HEK293 (cell line): ENCODE data around the gene ZFHX3.

Experiments
- BCL11A ChIP-seq: fragments of 450-650 bp; formaldehyde crosslinking; IDR thresholded peaks from 2 replicates; pipeline ENCODE4 v1.5.1; 2016; ENCODE audit warnings: low read depth, missing biosample characterization, missing genetic modification characterization
- WT1 ChIP-seq: fragments of 450-650 bp; formaldehyde crosslinking; IDR thresholded peaks from 2 replicates; pipeline ENCODE4 v1.5.1; 2016; ENCODE audit warnings: missing biosample characterization, missing genetic modification characterization
- ZNF184 ChIP-seq: fragments of 450-650 bp; IDR thresholded peaks from 2 replicates; pipeline ENCODE4 v1.5.1; 2018; ENCODE audit warnings: missing biosample characterization, mild to moderate bottlenecking, missing genetic modification characterization
- ZXDB ChIP-seq: fragments of 450-650 bp; formaldehyde crosslinking; IDR thresholded peaks from 2 replicates; pipeline ENCODE4 v1.5.1; 2016; ENCODE audit warnings: missing biosample characterization, missing genetic modification characterization
- TF ChIP-seq, protein P1 (sequence below): fragments of 450-650 bp; formaldehyde crosslinking; IDR thresholded peaks from 2 replicates; pipeline ENCODE4 v1.5.1; 2016; ENCODE audit warnings: missing biosample characterization, missing genetic modification characterization
- TF ChIP-seq, protein P2 (sequence below): fragments of 450-650 bp; formaldehyde crosslinking; IDR thresholded peaks from 2 replicates; pipeline ENCODE4 v1.5.1; 2016; ENCODE audit warnings: missing biosample characterization, missing genetic modification characterization
- TF ChIP-seq, protein P3 (sequence below): fragments of 450-650 bp; formaldehyde crosslinking; IDR thresholded peaks from 2 replicates; pipeline ENCODE4 v1.5.0; 2017; ENCODE audit warnings: missing biosample characterization, missing genetic modification characterization, borderline replicate concordance

DNA sequence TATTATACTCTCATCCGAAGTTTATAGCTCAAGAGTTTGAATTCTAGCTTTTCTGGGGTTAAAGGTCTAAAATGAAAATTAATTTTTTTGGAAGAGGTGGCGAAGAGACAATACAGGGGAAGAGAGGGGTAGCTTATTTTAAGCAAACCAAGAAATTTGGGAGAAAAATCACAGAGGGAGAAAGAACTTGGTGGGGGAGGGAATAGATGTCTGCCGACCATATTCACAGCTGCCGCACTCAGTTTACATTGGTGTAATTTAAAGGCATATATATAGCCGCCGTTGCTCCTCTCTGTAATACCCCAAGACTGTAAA lies 6.5 kb upstream of the ZFHX3 start:
- TF ChIP-seq ZXDB (no peak), BCL11A (tag by site-specific recombination) (no peak), ZNF184 (tag by site-specific recombination) (no peak), WT1 (tag by site-specific recombination) (no peak)
- TF ChIP-seq, protein P1, sequence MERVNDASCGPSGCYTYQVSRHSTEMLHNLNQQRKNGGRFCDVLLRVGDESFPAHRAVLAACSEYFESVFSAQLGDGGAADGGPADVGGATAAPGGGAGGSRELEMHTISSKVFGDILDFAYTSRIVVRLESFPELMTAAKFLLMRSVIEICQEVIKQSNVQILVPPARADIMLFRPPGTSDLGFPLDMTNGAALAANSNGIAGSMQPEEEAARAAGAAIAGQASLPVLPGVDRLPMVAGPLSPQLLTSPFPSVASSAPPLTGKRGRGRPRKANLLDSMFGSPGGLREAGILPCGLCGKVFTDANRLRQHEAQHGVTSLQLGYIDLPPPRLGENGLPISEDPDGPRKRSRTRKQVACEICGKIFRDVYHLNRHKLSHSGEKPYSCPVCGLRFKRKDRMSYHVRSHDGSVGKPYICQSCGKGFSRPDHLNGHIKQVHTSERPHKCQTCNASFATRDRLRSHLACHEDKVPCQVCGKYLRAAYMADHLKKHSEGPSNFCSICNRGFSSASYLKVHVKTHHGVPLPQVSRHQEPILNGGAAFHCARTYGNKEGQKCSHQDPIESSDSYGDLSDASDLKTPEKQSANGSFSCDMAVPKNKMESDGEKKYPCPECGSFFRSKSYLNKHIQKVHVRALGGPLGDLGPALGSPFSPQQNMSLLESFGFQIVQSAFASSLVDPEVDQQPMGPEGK: no peak; the same call in 1 of the 2 replicates
- TF ChIP-seq, protein P2, sequence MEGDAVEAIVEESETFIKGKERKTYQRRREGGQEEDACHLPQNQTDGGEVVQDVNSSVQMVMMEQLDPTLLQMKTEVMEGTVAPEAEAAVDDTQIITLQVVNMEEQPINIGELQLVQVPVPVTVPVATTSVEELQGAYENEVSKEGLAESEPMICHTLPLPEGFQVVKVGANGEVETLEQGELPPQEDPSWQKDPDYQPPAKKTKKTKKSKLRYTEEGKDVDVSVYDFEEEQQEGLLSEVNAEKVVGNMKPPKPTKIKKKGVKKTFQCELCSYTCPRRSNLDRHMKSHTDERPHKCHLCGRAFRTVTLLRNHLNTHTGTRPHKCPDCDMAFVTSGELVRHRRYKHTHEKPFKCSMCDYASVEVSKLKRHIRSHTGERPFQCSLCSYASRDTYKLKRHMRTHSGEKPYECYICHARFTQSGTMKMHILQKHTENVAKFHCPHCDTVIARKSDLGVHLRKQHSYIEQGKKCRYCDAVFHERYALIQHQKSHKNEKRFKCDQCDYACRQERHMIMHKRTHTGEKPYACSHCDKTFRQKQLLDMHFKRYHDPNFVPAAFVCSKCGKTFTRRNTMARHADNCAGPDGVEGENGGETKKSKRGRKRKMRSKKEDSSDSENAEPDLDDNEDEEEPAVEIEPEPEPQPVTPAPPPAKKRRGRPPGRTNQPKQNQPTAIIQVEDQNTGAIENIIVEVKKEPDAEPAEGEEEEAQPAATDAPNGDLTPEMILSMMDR (tag by site-specific recombination): no peak
- TF ChIP-seq, protein P3, sequence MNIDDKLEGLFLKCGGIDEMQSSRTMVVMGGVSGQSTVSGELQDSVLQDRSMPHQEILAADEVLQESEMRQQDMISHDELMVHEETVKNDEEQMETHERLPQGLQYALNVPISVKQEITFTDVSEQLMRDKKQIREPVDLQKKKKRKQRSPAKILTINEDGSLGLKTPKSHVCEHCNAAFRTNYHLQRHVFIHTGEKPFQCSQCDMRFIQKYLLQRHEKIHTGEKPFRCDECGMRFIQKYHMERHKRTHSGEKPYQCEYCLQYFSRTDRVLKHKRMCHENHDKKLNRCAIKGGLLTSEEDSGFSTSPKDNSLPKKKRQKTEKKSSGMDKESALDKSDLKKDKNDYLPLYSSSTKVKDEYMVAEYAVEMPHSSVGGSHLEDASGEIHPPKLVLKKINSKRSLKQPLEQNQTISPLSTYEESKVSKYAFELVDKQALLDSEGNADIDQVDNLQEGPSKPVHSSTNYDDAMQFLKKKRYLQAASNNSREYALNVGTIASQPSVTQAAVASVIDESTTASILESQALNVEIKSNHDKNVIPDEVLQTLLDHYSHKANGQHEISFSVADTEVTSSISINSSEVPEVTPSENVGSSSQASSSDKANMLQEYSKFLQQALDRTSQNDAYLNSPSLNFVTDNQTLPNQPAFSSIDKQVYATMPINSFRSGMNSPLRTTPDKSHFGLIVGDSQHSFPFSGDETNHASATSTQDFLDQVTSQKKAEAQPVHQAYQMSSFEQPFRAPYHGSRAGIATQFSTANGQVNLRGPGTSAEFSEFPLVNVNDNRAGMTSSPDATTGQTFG (tag by site-specific recombination): no peak
